Keratinocyte (primary cell): ENCODE measurements around the gene DTNBP1. TPM values are rescaled to one million over a fixed set of nuclear protein-coding genes. Genes with fewer than 3 reads are reported as not detected.
A peak's percentile ranks its signal among the peaks of the same experiment; 100 is the strongest.

Experiments used
- DNase-seq: peaks from one replicate; pipeline ENCODE4 v3.0.0-alpha.2; 2011; ENCODE audit warnings: low read depth, missing footprints, low spot score
- FAIRE-seq: peaks from 2 replicates; lab custom pipeline; 2011; peaks lifted over from hg19 to GRCh38; lab: Jason Lieb, UNC
- H2AFZ ChIP-seq: 2 replicates; pipeline ENCODE4 v1.6.0; 2012; ENCODE audit warnings: low read length, control low read depth, inconsistent platforms; ENCODE audit not compliant: control insufficient read depth
- H3K27ac ChIP-seq: 2 replicates; pipeline ENCODE4 v1.5.1; 2011; ENCODE audit warnings: low read length; ENCODE audit not compliant: control insufficient read depth, insufficient read depth
- H3K27me3 ChIP-seq: 3 replicates; pipeline ENCODE4 v1.6.0; 2011; ENCODE audit warnings: low read length; ENCODE audit not compliant: control insufficient read depth, insufficient read depth; ENCODE audit errors: extremely low read depth
- H3K36me3 ChIP-seq, 2 experiments: 2 replicates in 1 of 2; 3 replicates in 1 of 2; pipeline ENCODE4 v1.5.1; 2011; ENCODE audit warnings: low read length in 2 of 2, mild to moderate bottlenecking in 1 of 2; ENCODE audit not compliant: control insufficient read depth in 2 of 2, insufficient read depth in 2 of 2; ENCODE audit errors: extremely low read depth in 1 of 2
- H3K4me1 ChIP-seq: 3 replicates; pipeline ENCODE4 v1.5.1; 2011; ENCODE audit warnings: low read length; ENCODE audit not compliant: control insufficient read depth, insufficient read depth; ENCODE audit errors: extremely low read depth
- H3K4me2 ChIP-seq: 3 replicates; pipeline ENCODE4 v1.6.0; 2011; ENCODE audit warnings: low read depth, low read length; ENCODE audit not compliant: control insufficient read depth, insufficient read depth; ENCODE audit errors: extremely low read depth
- H3K4me3 ChIP-seq, 3 experiments: fragments of 200-600 bp in 1 of 3; sonication (generic) in 1 of 3; 2 replicates in 2 of 3; 3 replicates in 1 of 3; pipeline ENCODE4 v1.5.1; 2011 to 2016; ENCODE audit warnings: low read length in 3 of 3, mild to moderate bottlenecking in 3 of 3, control low read depth in 2 of 3, inconsistent platforms in 1 of 3, low read depth in 1 of 3, mixed read lengths in 1 of 3, mixed run types in 1 of 3, moderate library complexity in 1 of 3; ENCODE audit not compliant: control insufficient read depth in 2 of 3, insufficient read depth in 2 of 3; ENCODE audit errors: extremely low read depth in 1 of 3
- H3K79me2 ChIP-seq: 2 replicates; pipeline ENCODE4 v1.6.0; 2012; ENCODE audit warnings: low read length; ENCODE audit not compliant: control insufficient read depth, insufficient read depth
- H3K9ac ChIP-seq: 3 replicates; pipeline ENCODE4 v1.6.0; 2011; ENCODE audit warnings: low read length; ENCODE audit not compliant: control insufficient read depth, insufficient read depth; ENCODE audit errors: extremely low read depth
- H3K9me1 ChIP-seq: 3 replicates; pipeline ENCODE4 v1.6.0; 2011; ENCODE audit warnings: low read length; ENCODE audit not compliant: control insufficient read depth, insufficient read depth; ENCODE audit errors: extremely low read depth
- H3K9me3 ChIP-seq: 2 replicates; pipeline ENCODE4 v1.5.1; 2012; ENCODE audit warnings: low read depth, low read length; ENCODE audit not compliant: control insufficient read depth
- H4K20me1 ChIP-seq: 3 replicates; pipeline ENCODE4 v1.6.0; 2011; ENCODE audit warnings: low read length; ENCODE audit not compliant: control insufficient read depth, insufficient read depth; ENCODE audit errors: extremely low read depth
- CTCF ChIP-seq, 3 experiments: IDR thresholded peaks in 1 of 3; conservative IDR thresholded peaks in 1 of 3; optimal IDR thresholded peaks in 1 of 3; 2 replicates in 2 of 3; 3 replicates in 1 of 3; pipeline versions ENCODE3 to v1.5.1; 2011; ENCODE audit warnings: low read length in 3 of 3, mild to moderate bottlenecking in 3 of 3, moderate library complexity in 2 of 3, control low read depth in 1 of 3, inconsistent platforms in 1 of 3; ENCODE audit not compliant: insufficient read depth in 2 of 3; ENCODE audit errors: extremely low read depth in 1 of 3
- EZH2 ChIP-seq: IDR thresholded peaks from one replicate; pipeline ENCODE4 v1.6.1; 2012; ENCODE audit warnings: inconsistent platforms, mild to moderate bottlenecking, low read length, moderate library complexity
- dilution Hi-C: fragments of 300-500 bp; cut with MboI; formaldehyde crosslinking; loops from one replicate; pipeline ENCODE4 v1.7.0; 2020; ENCODE audit warnings: low sequenced_read_pairs; ENCODE audit not compliant: extremely low pct_ligation_motif_present
- polyA plus RNA-seq, 5 experiments: library from polyadenylated mRNA; depleted of rRNA in 3 of 5; stranded (reverse) in 3 of 5; stranded (forward) in 1 of 5; unstranded in 1 of 5; fragments of >200 nt; gene quantifications; 1 replicate in 1 of 5; 2 replicates in 3 of 5; 3 replicates in 1 of 5; pipeline versions ENCODE4 v1.2.1 to v1.2.3, GENCODE V29; 2011 to 2012; ENCODE audit warnings: missing spikeins in 2 of 5, low read depth in 1 of 5, low replicate concordance in 1 of 5

Gene DTNBP1
- polyA plus RNA-seq, 1 donor (not counting 4 experiments of a cell fraction or from before 2014, with no cell fraction given): 11.5 TPM

DNA sequence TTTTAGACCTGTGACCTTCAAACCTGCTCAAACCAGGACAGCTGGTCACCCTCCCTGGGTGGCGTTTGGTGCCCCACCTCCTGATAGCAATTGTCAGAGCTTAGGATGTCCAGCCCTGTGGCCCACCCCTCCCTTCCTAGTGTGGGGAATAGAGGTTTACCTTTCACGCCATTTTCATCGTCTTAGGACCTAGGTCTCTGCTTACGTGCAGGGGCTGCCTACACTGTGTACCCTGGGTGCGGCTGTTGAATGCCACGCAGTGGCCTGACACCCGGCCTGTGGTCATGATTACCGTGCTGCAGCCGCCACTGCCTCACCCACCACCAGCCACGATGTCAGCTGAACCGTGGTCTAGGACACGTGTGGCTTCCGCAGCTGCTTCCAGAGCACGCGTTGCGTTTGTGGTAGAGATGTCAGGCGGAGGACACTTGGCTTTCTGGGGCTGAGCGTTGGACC is 157.3 kb downstream of the DTNBP1 start:
- dilution Hi-C loops: no loop called here
- FAIRE-seq: no peak
- H4K20me1 ChIP-seq: peaks cover 14% of the 10 kb centered on the region
- peaks cover 13% of the 10 kb centered on the region for H3K4me1 ChIP-seq
- DNase-seq: no peak
- H3K4me2 ChIP-seq: no peak overlapping the region
- no peaks in the 10 kb centered on the region for H3K27me3 ChIP-seq
- no peaks in the 10 kb centered on the region for H3K9me1 ChIP-seq
- H3K4me3 ChIP-seq: no peak overlapping the region
- no peaks in the 10 kb centered on the region for H3K9me3 ChIP-seq
- TF ChIP-seq EZH2 (no peak), CTCF (optimal IDR thresholded peaks at IDR 0.05 in 1 of 3, IDR thresholded peaks at IDR 0.05 in 1 of 3, conservative IDR thresholded peaks at IDR 0.05 in 1 of 3; ENCODE audit: extremely low read depth in 1 of 3, insufficient read depth in 2 of 3, low read length in 3 of 3) (no peak)
- H3K79me2 ChIP-seq: peaks cover 5% of the 10 kb centered on the region
- no peak overlapping the region for H3K27ac ChIP-seq
- peaks cover 19 to 49% of the 10 kb centered on the region in 2 experiments for H3K36me3 ChIP-seq
- no peak overlapping the region for H3K9ac ChIP-seq
- no peak overlapping the region for H2AFZ ChIP-seq

- peaks cover 13% of the 10 kb centered on the region for H3K4me1 ChIP-seq
- peak; percentile 69 for FAIRE-seq
- H3K79me2 ChIP-seq: peaks cover 10% of the 10 kb centered on the region
- H3K4me3 ChIP-seq: peak overlapping the region in 1 of 3 experiments; percentile 16
- H3K9me3 ChIP-seq: no peaks in the 10 kb centered on the region
- peak overlapping the region; percentile 56 for H3K4me2 ChIP-seq
- no peak overlapping the region for H2AFZ ChIP-seq
- H3K9ac ChIP-seq: peak overlapping the region; percentile 42
- peaks cover 23 to 47% of the 10 kb centered on the region in 2 experiments for H3K36me3 ChIP-seq
- peaks cover 14% of the 10 kb centered on the region for H4K20me1 ChIP-seq
- dilution Hi-C loops: no loop called here
- H3K27ac ChIP-seq: peak overlapping the region; percentile 30
- H3K27me3 ChIP-seq: no peaks in the 10 kb centered on the region
- peak; percentile 15 for DNase-seq
- no peak for TF ChIP-seq EZH2
- no peak for TF ChIP-seq CTCF (optimal IDR thresholded peaks at IDR 0.05 in 1 of 3, IDR thresholded peaks at IDR 0.05 in 1 of 3, conservative IDR thresholded peaks at IDR 0.05 in 1 of 3; ENCODE audit: extremely low read depth in 1 of 3, insufficient read depth in 2 of 3, low read length in 3 of 3)
- peaks cover 5% of the 10 kb centered on the region for H3K9me1 ChIP-seq
Measured at GRCh38 chr6:15504581-15505350, 158.1 kb downstream of the DTNBP1 start.
